Stomach (tissue), 9 donors: ENCODE measurements around the gene ST7L. TPM values are rescaled to one million over a fixed set of nuclear protein-coding genes. Genes with fewer than 3 reads are reported as not detected.

Experiments used
- DNase-seq, 2 donors: peaks; one replicate each; pipeline versions ENCODE4 v3.0.0 to v3.0.0-alpha.2; 2013 to 2019
- H3K27ac ChIP-seq, 5 donors: fragments of 200-600 bp in 4 of 5; sonication (generic) in 4 of 5; one replicate each; pipeline ENCODE4 v1.5.1; 2013 to 2019; ENCODE audit warnings: mild to moderate bottlenecking in 1 of 5, moderate library complexity in 1 of 5
- H3K27me3 ChIP-seq, 3 donors: fragments of 200-600 bp; sonication (generic); one replicate each; pipeline ENCODE4 v1.5.1; 2017 to 2019; ENCODE audit warnings: mixed run types in 1 of 3
- H3K36me3 ChIP-seq, 4 donors: fragments of 200-600 bp; sonication (generic); 1 replicate in 3 of 4; 2 replicates in 1 of 4; pipeline ENCODE4 v1.5.1; 2016 to 2019
- H3K4me1 ChIP-seq, 4 donors: fragments of 200-600 bp; sonication (generic); one replicate each; pipeline ENCODE4 v1.5.1; 2016 to 2019
- H3K4me3 ChIP-seq, 4 donors: fragments of 200-600 bp; sonication (generic) in 3 of 4; one replicate each; pipeline ENCODE4 v1.5.1; 2016 to 2019; ENCODE audit warnings: mild to moderate bottlenecking in 1 of 4
- H3K9me3 ChIP-seq, 4 donors: fragments of 200-600 bp; sonication (generic); one replicate each; pipeline ENCODE4 v1.5.1; 2016 to 2019
- EP300 ChIP-seq: sonication (generic); formaldehyde crosslinking; IDR thresholded peaks from one replicate; pipeline ENCODE4 v1.6.1; 2017; ENCODE audit warnings: antibody characterized with exemption
- POLR2A ChIP-seq, 4 donors: fragments of 450-650 bp; IDR thresholded peaks; one replicate each; pipeline ENCODE4 v1.6.1; 2016; ENCODE audit warnings: antibody characterized with exemption in 4 of 4, control low read depth in 2 of 4, mild to moderate bottlenecking in 1 of 4, moderate library complexity in 1 of 4
- POLR2AphosphoS5 ChIP-seq, 3 donors: sonication (generic); formaldehyde crosslinking; IDR thresholded peaks; one replicate each; pipeline ENCODE4 v1.6.1; 2016; ENCODE audit warnings: antibody characterized with exemption in 3 of 3
- WGBS, 5 donors: extraction: QIAGEN DNeasy Blood & Tissue Kit in 3 of 5; methylation state at CpG; one replicate each; pipeline versions ENCODE4 v1.1.5 to v1.1.7; 2013 to 2018; 5-methylcytosine and 5-hydroxymethylcytosine counted together
- intact Hi-C: fragments of 100-400 bp; cut with DNase I; formaldehyde crosslinking; loops from one replicate; pipeline ENCODE4 v1.15.1; 2023; ENCODE audit warnings: low total_unique reads
- polyA plus RNA-seq, 3 donors: library from polyadenylated mRNA; stranded (reverse); fragments of 200-250 nt; gene quantifications; one replicate each; pipeline ENCODE4 v1.2.3, GENCODE V29; 2013
- total RNA-seq, 5 donors: library from RNA; depleted of rRNA; stranded (reverse); fragments of >200 nt; gene quantifications; one replicate each; pipeline versions ENCODE4 v1.1.0 to v1.2.3, GENCODE V29; 2014 to 2016
- TF ChIP-seq, protein P1 (sequence below), 7 experiments: fragments of 450-650 bp in 4 of 7; fragments of 200-600 bp in 3 of 7; sonication (generic) in 3 of 7; IDR thresholded peaks; one replicate each; pipeline ENCODE4 v1.5.1; 2016 to 2019; ENCODE audit warnings: antibody characterized with exemption in 7 of 7, control low read depth in 2 of 7, mild to moderate bottlenecking in 1 of 7
- donor health status: healthy with polysubstance abuse.
- donor health status: Bipolar disorder and iron deficiency.
- donor health status: healthy.

The ST7L gene
- total and polyA plus RNA-seq, 8 donors: 3.5 to 85.7 (median 11.3) TPM

DNA sequence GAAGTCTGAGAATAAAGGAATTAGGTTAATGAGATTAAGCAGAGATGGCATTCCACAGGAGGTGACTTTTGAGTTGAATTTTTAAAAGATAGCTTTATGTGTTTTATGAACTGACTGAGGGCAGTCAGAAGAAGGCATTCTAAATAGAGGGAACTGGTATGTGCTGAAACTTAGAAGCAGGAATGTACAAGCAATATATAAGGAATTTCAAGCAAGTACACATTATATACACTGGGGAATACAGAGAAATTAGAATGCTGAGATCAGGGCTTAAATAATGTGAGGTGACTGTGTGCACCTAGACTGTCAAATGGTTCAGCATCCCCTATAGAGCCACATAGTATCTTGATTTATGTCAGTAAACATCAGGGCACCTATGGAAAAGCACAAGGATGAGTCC lies 90.9 kb downstream of the ST7L start:
- H3K9me3 ChIP-seq: no peaks in the 10 kb centered on the region
- peaks cover 0 to 65% (median 50%) of the 10 kb centered on the region in 4 donors for H3K36me3 ChIP-seq
- H3K4me1 ChIP-seq: peaks cover 0 to 9% (median 0%) of the 10 kb centered on the region in 4 donors
- no peak overlapping the region for H3K4me3 ChIP-seq
- TF ChIP-seq, protein P1, sequence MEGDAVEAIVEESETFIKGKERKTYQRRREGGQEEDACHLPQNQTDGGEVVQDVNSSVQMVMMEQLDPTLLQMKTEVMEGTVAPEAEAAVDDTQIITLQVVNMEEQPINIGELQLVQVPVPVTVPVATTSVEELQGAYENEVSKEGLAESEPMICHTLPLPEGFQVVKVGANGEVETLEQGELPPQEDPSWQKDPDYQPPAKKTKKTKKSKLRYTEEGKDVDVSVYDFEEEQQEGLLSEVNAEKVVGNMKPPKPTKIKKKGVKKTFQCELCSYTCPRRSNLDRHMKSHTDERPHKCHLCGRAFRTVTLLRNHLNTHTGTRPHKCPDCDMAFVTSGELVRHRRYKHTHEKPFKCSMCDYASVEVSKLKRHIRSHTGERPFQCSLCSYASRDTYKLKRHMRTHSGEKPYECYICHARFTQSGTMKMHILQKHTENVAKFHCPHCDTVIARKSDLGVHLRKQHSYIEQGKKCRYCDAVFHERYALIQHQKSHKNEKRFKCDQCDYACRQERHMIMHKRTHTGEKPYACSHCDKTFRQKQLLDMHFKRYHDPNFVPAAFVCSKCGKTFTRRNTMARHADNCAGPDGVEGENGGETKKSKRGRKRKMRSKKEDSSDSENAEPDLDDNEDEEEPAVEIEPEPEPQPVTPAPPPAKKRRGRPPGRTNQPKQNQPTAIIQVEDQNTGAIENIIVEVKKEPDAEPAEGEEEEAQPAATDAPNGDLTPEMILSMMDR (IDR thresholded peaks at IDR 0.05): no peak
- TF ChIP-seq EP300 (no peak), POLR2A (IDR thresholded peaks at IDR 0.05) (no peak), POLR2AphosphoS5 (IDR thresholded peaks at IDR 0.05) (no peak)
- no peaks in the 10 kb centered on the region for H3K27me3 ChIP-seq
- no peak for DNase-seq
- intact Hi-C loops: no loop called here
- no peak overlapping the region for H3K27ac ChIP-seq

DNA sequence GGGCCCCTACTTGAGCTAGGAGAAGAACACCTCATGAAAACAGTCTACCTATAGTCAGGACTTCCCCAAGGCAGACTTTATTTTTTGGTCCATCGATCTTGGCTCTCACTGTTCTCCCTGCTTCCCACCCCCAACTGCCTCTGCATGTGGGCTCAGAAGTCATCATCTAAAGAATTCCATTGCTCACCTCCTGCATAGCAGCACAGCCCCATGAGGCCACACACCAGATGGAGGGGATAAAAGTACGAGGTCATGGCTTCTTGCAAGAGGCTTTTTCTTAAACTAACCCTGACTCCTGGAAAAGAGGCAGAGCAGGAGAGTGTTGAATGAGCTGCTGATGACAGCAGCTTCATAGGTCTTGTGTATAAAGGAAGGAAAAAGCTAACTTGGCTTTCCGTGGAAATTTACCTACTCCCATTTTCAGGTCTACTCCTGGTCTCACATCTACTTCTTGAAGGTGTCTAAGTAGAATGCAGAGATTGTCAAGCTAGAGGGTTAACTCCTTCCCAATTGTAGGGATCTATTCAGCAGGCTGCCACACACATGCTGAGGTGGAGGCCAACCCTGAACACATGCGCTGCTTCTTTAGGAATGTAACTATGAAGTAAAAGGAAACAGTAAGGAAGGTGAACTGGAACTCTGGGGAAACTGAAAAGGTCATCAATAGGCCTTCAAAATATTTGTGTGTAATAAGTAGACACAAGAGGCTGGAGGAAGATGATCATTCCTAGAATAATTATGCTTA lies 91.5 kb downstream of the ST7L start:
- H3K27me3 ChIP-seq: no peaks in the 10 kb centered on the region
- no peak overlapping the region for H3K4me3 ChIP-seq
- intact Hi-C loops: no loop called here
- peaks cover 0 to 68% (median 50%) of the 10 kb centered on the region in 4 donors for H3K36me3 ChIP-seq
- TF ChIP-seq POLR2A (IDR thresholded peaks at IDR 0.05) (no peak), POLR2AphosphoS5 (IDR thresholded peaks at IDR 0.05) (no peak), EP300 (no peak)
- TF ChIP-seq, protein P1 (IDR thresholded peaks at IDR 0.05): no peak
- no peak overlapping the region for H3K27ac ChIP-seq
- 71 to 83% (median 82%) methylated on average over 4 of the region's 4 CpGs for WGBS, 5 donors
- H3K9me3 ChIP-seq: no peaks in the 10 kb centered on the region
- no peak for DNase-seq
- peaks cover 0 to 9% (median 0%) of the 10 kb centered on the region in 4 donors for H3K4me1 ChIP-seq

DNA sequence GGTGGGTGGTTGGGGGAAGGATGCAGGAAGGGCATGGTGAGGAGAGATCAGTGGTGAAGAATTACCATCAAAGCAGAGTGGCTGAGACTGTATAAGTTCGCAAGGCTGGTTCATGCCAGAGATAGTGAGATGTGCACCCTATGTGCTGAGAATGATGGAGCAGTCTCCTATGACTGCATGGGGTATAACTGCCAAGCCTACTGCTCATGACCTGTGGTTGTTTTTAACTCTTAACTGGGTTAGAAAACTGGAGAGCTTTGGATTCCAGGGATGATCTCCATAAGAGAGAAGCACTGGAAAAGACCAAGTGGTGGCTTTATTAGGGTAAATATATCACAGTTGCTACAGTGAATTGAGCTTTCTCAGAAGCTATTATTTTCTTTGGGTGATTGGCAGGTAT lies 94.0 kb downstream of the ST7L start:
- intact Hi-C loops: no loop called here
- Histone ChIP-seq H3K4me3 (no peak overlapping the region), H3K36me3 (peaks cover 0 to 73% (median 53%) of the 10 kb centered on the region in 4 donors), H3K4me1 (peaks cover 0 to 9% (median 0%) of the 10 kb centered on the region in 4 donors), H3K27ac (no peak overlapping the region), H3K27me3 (no peaks in the 10 kb centered on the region), H3K9me3 (no peaks in the 10 kb centered on the region)
- 93 to 96% (median 95%) methylated on average over 1 of the region's 1 CpG for WGBS, 5 donors
- TF ChIP-seq, protein P1 (IDR thresholded peaks at IDR 0.05): no peak
- TF ChIP-seq POLR2AphosphoS5 (IDR thresholded peaks at IDR 0.05): no peak
- TF ChIP-seq EP300: no peak
- TF ChIP-seq POLR2A (IDR thresholded peaks at IDR 0.05): no peak
- DNase-seq: no peak

DNA sequence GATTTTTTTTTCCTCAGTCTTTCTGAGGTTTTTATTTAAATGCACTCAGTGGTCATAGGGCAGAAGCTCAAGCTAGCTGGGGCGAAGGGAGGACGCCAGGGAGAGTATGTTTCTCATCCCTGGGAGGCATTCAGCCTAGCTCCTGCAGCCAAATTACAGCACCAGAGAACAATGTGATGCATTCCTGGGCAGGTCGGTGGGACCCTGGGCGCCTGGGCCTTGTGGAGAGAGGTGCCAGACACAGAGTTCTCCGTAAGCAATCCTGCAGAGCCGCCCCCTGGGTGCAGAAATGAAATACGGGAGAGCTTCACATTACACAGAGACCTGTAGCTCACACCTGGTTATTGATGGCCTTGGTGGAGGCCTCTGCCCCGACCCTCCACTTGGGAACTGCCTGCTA lies 94.7 kb downstream of the ST7L start:
- Histone ChIP-seq H3K4me3 (no peak overlapping the region), H3K27ac (no peak overlapping the region), H3K9me3 (no peaks in the 10 kb centered on the region), H3K27me3 (no peaks in the 10 kb centered on the region), H3K36me3 (peaks cover 0 to 70% (median 53%) of the 10 kb centered on the region in 4 donors), H3K4me1 (peaks cover 0 to 9% (median 0%) of the 10 kb centered on the region in 4 donors)
- TF ChIP-seq, protein P1 (IDR thresholded peaks at IDR 0.05): no peak
- TF ChIP-seq POLR2AphosphoS5 (IDR thresholded peaks at IDR 0.05) (no peak), POLR2A (IDR thresholded peaks at IDR 0.05) (no peak), EP300 (no peak)
- intact Hi-C loops: no loop called here
- 66 to 80% (median 73%) methylated on average over 6 to 8 of the region's 8 CpGs for WGBS, 5 donors
- no peak for DNase-seq
